Limb (tissue), 2 donors: Measurements from ENCODE around the gene AMPD3.

Source experiments
- DNase-seq, 2 donors: peaks; one replicate each; pipeline ENCODE4 v3.0.0-alpha.2; 2016; ENCODE audit errors: extremely low spot score in 2 of 2

Gene AMPD3

DNA sequence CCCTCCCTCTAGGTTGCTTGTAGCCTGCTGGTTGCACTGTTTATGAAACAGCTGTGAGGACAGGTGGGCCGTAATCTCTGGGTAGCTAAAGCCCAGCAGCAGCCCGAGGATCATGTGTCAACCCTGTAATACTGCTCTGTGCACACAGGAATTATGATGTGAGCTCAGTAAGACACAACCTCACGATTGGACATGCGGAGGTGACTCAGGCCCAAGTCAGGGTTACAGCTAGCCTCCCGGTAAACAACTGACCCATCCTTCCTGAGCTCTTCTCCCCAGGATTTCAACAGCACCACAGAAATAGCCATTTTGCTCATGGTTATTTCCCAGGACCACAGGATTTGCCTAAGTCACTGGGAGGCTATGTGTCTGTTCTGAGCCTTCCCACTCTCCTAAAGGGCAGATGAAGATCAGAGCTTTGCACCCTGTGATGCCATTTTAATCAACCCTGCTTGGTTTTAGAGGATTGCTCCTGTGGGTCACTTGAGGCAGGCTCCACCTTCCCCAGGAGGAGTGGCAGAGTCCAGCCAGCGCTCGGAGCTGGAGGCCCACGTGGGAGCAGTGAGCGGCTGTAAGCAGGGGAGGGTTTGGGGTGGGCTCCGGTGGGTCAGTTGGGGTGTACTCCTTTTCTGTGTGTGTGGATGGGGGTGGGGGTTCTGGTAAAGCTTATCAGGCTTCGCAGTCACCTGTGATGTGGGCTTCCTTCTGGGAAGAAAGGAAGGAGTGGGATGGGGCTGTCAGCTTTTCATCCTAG, at the start of gene AMPD3:
TSS of gene AMPD3 (plus strand) at position 387 of the 754 bp plus-strand sequence. CDS start 6,256 bp downstream, outside the sequence.
- DNase-seq = peak in 1 of 2 donors; percentile 62

GRCh38 chr11:10405865-10406592, 49.0 kb upstream of the AMPD3 start:
- peak; percentile 62 to 87 for DNase-seq

GRCh38 chr11:10407055-10407454, 48.0 kb upstream of the AMPD3 start:
- DNase-seq = no peak

GRCh38 chr11:10407749-10408685, 47.0 kb upstream of the AMPD3 start:
- DNase-seq = no peak

GRCh38 chr11:10409207-10409661, 45.8 kb upstream of the AMPD3 start:
- no peak for DNase-seq

- DNase-seq = no peak
Measured at GRCh38 chr11:10410106-10410843, 44.8 kb upstream of the AMPD3 start.

- no peak for DNase-seq
Measured at GRCh38 chr11:10410844-10411200, 44.2 kb upstream of the AMPD3 start.

GRCh38 chr11:10412266-10412665, 42.8 kb upstream of the AMPD3 start:
- no peak for DNase-seq

DNA sequence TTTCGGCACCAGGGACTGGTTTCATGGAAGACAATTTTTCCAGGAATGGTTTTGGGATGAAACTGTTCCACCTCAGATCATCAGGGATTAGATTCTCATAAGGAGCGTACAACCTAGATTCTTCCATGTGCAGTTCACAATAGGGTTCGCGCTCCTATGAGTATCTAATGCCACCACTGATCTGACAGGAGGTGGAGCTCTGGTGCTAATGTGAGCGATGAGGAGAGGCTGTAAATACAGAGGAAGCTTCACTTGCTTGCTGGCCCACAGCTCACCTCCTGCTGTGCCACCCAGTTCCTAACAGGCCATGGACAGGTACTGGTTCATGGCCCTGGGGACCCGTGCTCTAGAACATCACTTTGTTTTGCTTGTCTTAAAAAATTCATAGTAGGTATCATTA, 41.8 kb upstream of the AMPD3 start:
- no peak for DNase-seq

GRCh38 chr11:10414181-10414580, 40.9 kb upstream of the AMPD3 start:
- DNase-seq = peak in 1 of 2 donors; percentile 30

DNA sequence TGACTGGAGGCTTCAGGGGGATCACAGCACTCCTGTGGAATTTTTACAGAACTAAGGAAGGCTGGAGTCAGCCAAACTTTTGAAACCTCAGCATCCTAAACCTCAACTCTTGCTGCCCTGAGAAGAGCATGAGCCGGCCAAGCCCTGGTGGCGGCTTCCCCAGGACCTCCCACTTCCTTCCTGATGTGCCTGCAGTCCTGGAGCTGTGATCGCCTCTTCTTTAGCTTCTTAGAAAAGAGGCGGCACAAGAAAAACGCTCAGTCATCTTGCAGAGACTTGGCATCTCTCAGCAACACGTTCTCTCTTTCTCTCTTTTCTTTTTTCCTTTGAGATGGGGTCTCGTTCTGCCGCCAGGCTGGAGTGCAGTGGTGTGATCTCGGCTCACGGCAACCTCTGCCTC, 40.4 kb upstream of the AMPD3 start:
- peak in 1 of 2 donors; percentile 54 for DNase-seq

GRCh38 chr11:10415817-10416392, 39.2 kb upstream of the AMPD3 start:
- DNase-seq = no peak

DNA sequence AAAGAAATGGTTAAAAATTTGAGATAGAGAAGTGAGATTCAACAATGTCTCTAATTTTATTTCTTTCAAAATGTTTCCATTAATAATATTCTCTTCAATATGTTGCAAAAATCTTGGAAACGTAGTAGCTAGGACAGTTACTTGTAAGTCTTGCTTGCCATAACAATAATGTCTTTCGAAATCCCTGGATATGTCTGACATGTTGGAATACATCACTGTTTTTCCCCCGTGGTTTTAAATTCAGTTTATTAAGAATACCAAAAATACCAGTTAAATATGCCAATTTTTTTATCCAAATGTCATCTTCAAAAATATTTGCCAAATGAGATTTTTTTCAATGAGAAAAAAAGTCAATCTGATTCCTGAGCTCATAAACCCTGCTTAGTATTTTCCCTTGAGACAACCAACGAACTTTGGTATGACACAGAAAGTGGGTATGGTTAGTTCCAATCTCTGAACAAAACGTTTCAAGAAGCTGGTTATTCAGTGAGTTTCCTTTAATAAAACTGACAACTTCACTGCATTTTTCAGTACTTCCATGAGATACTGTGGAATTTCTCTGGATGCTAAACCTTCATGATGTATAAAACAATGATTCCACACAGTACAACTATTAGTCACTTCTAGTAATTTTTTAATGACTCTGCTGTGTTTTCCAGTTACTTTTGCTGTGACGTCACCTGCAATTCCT, 36.7 kb upstream of the AMPD3 start:
- DNase-seq = peak in 1 of 2 donors; percentile 3

- no peak for DNase-seq
Measured at GRCh38 chr11:10418950-10419310, 36.1 kb upstream of the AMPD3 start.

- no peak for DNase-seq
Measured at GRCh38 chr11:10426475-10426874, 28.6 kb upstream of the AMPD3 start.

- no peak for DNase-seq
Measured at GRCh38 chr11:10428453-10428852, 26.6 kb upstream of the AMPD3 start.

- no peak for DNase-seq
Measured at GRCh38 chr11:10429526-10429925, 25.5 kb upstream of the AMPD3 start.

- DNase-seq = no peak
Measured at GRCh38 chr11:10432493-10432892, 22.6 kb upstream of the AMPD3 start.

DNA sequence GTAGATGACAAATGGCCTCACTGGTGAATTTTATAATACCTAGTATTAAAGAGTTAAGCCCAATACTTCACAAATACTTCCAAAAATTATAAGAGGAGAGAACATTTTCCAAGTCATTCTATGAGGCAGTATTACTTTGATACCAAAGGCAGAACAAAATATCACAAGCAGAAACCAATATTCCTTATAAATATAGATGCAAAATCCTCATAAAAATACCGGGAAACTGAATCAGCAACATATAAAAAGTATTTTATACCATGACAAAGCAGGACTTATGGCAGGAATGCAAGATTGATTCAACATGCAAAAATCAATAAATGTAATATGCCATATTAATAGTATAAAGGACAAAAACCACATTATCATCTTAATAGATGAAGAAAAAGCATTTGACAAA, 22.1 kb upstream of the AMPD3 start:
- DNase-seq = no peak

DNA sequence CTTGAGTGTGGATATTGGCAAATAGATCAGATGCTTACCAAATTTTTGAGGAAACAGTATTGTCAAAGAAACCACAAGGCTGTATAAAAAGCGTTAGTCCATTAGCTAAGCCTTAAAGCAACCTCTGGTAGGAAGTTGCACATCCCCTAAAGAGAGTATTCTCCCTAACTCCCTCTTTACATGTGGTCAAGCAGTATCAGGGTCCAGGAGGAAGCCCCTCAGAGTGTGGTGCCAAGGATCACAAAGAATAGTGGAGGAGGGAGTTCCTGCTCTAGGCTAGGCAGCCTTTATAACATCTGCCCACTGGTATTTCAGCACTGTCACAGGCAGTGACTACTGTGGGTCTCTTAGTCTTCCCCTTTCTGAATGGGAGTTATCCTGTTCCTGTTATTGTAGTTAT, 18.8 kb upstream of the AMPD3 start:
- no peak for DNase-seq
